ENCODE measurements around the gene FAM107A.

FAM107A gene, protein sequence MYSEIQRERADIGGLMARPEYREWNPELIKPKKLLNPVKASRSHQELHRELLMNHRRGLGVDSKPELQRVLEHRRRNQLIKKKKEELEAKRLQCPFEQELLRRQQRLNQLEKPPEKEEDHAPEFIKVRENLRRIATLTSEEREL

DNA sequence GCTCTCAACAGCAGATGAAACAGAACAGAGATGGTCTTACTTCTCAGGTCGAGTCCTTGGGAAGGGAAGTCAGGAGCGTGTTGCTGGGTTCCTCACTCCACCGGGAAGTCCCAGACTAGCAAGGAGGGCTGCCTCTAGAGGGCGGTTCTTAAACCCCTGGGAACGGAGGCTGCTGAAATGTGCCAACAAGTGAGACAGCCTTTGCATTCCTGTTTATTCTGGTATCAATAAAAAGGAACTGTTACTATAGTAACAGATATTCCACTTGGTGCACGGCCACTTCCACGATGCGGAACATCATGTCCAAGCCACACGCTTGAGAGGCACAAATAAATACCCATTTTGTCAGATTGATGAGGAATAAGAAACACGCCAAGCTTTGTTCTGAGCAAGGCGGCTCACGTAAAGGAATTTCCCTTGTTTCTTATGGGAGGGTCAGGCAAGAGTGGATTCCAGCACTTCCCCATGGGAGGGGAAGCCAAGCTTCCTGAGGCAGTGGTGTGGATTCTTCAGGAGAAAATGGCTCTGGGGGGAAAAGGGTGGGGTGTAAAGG lies at the start of gene FAM107A:
TSS of gene FAM107A (minus strand) at position 123 of the 553 bp plus-strand sequence. CDS start 7,531 bp downstream, outside the sequence.
- ATAC-seq: no peak

GRCh38 chr3:58625196-58625824 lies 48.1 kb upstream of the FAM107A start:
- no peak for ATAC-seq

GRCh38 chr3:58624550-58624949 lies 47.4 kb upstream of the FAM107A start:
- no peak for ATAC-seq

DNA sequence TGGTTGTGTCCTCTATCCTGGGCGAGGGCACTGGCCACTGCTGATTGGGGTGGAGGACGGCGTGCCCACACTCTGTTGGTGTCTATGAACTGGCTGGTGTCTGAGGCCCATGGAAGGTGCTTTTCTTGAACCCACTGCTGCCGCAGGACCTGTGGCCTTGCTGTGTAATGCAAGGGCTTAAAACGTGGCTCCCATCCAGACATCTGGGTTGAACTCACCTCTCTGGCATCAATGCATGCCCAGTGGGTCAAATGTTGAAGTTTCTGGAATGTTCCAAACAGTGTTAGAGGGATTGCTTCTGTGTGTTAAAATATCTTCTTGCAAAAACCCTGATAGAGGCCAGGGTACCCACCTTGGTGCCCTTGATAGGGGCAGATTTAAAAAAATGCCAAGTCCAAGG lies 46.8 kb upstream of the FAM107A start:
- ATAC-seq: no peak

- ATAC-seq: no peak
Measured at GRCh38 chr3:58623478-58623877, 46.3 kb upstream of the FAM107A start.

DNA sequence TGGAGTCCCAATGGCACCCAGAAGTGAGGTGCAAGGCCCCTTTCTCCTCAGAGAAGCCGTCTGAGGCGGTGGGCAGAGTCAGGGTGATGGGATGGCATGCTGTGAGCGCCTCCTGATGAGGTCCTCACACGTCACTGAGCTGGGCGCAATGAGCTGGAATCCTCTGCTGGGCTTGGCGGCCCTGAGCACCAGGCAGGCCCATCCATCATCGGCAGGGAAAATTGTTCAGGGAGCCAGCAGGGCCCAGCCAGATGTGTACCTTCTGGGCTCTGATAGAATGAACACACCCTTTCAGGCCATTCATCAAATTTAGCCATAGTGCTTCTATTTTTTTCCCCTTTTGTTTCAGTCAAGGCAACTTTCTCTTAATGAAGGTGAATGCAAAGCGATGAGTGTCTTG lies 45.7 kb upstream of the FAM107A start:
- ATAC-seq: no peak

- ATAC-seq: no peak
Measured at GRCh38 chr3:58622436-58622835, 45.2 kb upstream of the FAM107A start.

DNA sequence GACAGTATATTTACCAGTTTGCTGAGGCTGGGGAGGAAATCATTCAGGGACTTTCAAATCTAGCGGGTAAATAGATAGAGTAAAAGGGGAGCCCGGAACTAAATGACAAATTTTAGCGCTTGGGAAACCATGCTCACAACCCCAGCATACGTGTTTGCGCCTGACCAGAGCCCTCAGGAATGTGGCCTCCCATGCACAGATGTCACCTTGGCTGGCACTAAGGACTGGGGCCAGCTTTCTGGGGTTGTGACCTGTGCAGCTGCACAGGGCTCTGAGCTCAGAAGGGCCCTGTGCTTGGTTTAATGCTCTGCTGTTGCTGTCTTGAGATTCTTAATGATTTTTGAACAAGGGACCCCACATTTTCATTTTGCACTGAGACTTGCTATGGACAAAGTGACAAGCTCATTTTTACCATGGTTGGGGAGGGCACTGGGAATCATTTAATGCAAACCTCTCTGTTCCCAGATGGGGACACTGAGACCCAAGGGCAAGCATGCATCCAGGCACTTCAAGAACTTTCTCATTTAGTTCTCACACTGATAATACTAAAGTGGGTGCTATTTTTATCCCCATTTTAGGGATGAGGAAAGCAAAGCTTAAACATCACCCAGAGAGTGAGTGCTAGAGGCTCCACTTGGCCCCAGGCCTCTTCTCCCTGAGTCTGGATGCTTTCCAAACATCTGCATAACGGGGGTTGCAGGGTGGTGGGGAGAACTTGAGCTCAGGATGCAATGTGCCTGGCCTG lies 44.1 kb upstream of the FAM107A start:
- no peak for ATAC-seq

DNA sequence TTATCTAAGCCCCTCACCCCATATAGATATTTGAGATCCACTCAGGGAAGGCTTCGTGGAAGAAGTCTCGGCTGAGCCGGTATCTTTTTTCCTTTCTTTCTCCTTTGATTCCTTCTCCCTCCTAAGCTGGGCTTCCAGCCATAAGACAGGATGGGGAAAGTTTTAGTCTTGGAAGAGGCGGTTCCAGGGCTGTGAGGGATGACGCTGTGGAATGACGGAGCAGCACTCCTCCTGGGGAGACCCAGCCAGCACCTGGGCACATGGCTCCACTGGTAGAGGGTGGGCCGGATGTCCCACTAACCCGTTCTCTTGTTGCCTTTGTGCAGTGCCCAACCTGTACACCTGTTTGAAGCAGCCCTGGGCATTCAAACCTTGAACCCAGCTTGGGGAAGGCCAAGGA lies 43.2 kb upstream of the FAM107A start:
- ATAC-seq: no peak

DNA sequence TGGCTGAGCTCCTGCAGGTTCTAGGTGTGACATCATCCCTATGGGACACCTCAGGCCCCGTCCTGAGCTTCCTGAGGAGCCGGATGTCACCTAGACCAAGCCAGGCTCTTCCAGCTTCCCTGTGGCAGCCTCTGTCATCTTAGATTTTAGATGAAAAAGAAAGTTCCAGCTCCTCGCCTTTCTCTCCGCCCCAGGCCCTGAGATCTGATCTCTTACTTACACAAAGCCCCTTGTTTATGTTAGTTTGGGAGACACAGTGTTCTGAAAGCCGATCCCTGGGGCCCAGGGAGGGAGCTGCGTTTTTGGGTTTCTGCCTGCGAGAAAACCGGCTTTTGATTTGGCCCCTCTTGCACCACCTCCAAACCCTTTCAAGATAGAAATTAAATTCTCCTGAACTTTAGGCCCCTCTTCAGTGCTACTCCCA lies 40.2 kb upstream of the FAM107A start:
- ATAC-seq: no peak

GRCh38 chr3:58613236-58614132 lies 36.3 kb upstream of the FAM107A start:
- ATAC-seq: no peak

DNA sequence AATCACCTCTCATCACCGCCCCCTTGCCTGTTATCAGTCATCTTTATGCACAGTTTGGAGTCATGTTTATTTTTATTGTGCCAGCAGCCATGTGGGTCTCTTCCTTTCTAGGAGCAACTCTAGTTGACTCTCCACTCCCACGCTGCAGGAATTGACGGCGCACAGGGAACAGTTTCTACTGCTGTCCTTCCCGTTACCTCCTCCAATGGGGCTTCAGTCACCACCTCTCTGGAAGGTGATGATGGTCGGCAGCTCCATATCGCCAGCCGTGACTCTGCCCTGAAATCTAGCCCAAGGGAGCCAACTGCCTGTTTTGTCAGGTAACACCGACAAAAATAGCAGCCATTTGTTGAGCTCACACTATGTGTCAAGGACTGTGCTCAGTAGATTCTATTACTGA lies 35.6 kb upstream of the FAM107A start:
- no peak for ATAC-seq

DNA sequence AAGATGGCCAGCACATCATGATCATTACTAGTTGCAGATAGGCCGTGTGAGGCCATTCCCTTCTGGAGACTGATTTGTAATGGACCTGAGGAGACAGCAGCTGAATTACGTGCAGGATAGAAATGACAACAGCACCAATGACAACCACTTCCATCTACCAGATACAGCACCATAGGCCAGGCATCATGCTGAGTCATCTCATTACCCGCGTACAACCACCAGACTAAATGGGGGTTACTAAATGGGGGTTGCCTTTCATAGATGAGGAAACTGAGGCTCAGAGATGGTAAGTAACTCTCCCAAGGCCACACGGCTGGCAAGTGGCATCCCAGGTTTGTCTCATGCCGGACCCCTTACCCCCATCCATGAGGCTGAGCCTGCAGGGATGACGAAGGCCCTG lies 32.8 kb upstream of the FAM107A start:
- no peak for ATAC-seq

DNA sequence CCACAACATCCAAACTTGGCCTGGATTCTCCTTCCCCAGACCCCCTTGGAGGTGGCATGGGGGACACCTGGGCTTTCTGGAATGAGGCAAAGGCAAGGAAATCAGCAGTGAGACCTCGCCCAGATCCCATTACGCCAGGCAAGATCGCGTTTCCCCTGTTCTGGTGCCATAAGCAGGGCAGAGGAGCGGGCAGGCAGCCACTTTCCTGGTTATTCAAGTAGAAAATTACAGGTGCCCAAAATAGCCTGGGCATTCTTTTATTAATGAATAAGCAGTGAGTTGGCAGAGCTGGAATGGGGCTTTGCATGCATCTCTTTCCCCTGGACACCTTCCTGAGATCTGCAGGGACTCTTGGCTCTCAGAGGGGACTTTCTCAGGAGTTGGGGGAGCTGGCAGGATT lies 31.5 kb upstream of the FAM107A start:
- no peak for ATAC-seq

DNA sequence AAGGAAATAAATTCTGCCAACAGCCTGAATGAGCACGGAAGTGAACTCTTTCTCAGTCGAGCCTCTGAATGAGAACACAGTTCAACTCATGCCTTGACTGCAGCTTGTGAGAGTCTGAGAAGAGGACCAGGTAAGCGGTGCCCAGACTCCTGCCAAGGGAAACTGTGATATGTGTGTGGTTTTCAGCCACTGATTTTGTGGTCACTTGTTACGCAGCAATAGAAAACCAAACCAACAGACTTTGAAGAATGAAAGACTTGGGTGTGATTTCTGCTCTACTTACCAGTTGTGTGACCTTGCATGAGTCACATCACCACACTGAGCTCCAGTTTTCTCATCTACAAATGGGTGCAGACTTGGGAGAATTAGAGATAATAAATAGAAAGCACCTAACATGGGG lies 30.6 kb upstream of the FAM107A start:
- ATAC-seq: peak in 1 of 2 donors; percentile 21

- ATAC-seq: no peak
Measured at GRCh38 chr3:58606693-58607092, 29.5 kb upstream of the FAM107A start.

DNA sequence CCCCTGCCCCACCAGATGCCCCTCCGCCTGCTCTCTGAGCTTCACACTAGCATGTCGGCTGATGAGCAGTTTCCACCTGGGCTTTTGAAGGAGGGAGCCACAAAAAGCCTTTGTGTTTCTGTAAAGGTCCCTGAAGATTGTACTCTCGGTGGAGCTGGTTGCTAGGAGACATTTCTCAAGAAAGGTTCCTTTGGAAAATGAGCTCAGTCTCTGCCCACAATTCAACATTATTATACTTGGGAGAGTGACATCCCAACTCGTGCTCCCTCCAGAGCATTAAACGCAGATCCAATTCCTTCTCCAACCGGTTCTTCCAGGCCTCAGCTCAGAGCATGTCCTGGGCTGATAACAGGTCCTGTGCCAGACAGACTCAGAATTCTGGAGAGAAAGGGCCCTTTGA lies 26.8 kb upstream of the FAM107A start:
- no peak for ATAC-seq

- no peak for ATAC-seq
Measured at GRCh38 chr3:58603606-58604005, 26.4 kb upstream of the FAM107A start.

- no peak for ATAC-seq
Measured at GRCh38 chr3:58597770-58598310, 20.6 kb upstream of the FAM107A start.

- ATAC-seq: no peak
Measured at GRCh38 chr3:58596834-58597518, 19.8 kb upstream of the FAM107A start.

DNA sequence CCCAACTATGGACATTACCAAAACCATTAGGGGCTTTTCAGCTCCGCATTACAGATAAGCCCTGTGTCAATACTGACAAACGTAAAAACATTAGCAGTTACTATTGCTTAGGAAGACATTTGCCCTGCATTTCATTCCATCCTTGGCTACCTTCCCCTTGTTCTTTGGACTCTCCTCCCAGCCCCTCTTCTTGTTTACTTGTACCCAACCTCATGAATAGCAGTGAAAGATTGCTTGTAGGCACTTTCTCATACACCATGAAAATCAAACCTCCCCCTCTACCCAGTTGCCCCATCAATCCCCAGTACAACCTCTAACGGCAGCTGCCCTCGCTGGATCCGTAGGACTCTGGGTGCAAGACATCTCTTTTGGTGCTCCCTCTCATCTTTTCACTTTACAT lies 16.9 kb upstream of the FAM107A start:
- no peak for ATAC-seq
